Measurements from ENCODE around the gene PAX5.
A peak's percentile ranks its signal among the peaks of the same experiment; 100 is the strongest.

- TF ChIP-seq EZH2phosphoT487 (IDR thresholded peaks at IDR 0.05; ENCODE audit: borderline replicate concordance, low read depth) (no peak; the same call in 1 of the 2 replicates), RCOR1 (IDR thresholded peaks at IDR 0.05; ENCODE audit: low read length) (no peak), TAF1 (IDR thresholded peaks at IDR 0.05; ENCODE audit: borderline replicate concordance, low read depth, low read length) (no peak), EP300 (IDR thresholded peaks at IDR 0.05; ENCODE audit: borderline replicate concordance in 1 of 2, low read depth in 1 of 2, low read length in 1 of 2) (no peak), POLR2AphosphoS5 (IDR thresholded peaks at IDR 0.05; ENCODE audit: low read depth, low read length) (no peak)
- TF ChIP-seq, protein P1, sequence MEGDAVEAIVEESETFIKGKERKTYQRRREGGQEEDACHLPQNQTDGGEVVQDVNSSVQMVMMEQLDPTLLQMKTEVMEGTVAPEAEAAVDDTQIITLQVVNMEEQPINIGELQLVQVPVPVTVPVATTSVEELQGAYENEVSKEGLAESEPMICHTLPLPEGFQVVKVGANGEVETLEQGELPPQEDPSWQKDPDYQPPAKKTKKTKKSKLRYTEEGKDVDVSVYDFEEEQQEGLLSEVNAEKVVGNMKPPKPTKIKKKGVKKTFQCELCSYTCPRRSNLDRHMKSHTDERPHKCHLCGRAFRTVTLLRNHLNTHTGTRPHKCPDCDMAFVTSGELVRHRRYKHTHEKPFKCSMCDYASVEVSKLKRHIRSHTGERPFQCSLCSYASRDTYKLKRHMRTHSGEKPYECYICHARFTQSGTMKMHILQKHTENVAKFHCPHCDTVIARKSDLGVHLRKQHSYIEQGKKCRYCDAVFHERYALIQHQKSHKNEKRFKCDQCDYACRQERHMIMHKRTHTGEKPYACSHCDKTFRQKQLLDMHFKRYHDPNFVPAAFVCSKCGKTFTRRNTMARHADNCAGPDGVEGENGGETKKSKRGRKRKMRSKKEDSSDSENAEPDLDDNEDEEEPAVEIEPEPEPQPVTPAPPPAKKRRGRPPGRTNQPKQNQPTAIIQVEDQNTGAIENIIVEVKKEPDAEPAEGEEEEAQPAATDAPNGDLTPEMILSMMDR (IDR thresholded peaks at IDR 0.05), result peak; percentile 25; the same call in 1 of the 2 replicates
- TF ChIP-seq, protein P2, sequence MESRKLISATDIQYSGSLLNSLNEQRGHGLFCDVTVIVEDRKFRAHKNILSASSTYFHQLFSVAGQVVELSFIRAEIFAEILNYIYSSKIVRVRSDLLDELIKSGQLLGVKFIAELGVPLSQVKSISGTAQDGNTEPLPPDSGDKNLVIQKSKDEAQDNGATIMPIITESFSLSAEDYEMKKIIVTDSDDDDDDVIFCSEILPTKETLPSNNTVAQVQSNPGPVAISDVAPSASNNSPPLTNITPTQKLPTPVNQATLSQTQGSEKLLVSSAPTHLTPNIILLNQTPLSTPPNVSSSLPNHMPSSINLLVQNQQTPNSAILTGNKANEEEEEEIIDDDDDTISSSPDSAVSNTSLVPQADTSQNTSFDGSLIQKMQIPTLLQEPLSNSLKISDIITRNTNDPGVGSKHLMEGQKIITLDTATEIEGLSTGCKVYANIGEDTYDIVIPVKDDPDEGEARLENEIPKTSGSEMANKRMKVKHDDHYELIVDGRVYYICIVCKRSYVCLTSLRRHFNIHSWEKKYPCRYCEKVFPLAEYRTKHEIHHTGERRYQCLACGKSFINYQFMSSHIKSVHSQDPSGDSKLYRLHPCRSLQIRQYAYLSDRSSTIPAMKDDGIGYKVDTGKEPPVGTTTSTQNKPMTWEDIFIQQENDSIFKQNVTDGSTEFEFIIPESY (IDR thresholded peaks at IDR 0.05; ENCODE audit: borderline replicate concordance, low read depth), result no peak
Observed at GRCh38 chr9:37034305-37034937, 353 bp upstream of the PAX5 start.
